ENCODE results near the gene CEP126. TPM values are rescaled to one million over a fixed set of nuclear protein-coding genes. Genes with fewer than 3 reads are reported as not detected.
A peak's percentile ranks its signal among the peaks of the same experiment; 100 is the strongest.

CEP126 gene, protein sequence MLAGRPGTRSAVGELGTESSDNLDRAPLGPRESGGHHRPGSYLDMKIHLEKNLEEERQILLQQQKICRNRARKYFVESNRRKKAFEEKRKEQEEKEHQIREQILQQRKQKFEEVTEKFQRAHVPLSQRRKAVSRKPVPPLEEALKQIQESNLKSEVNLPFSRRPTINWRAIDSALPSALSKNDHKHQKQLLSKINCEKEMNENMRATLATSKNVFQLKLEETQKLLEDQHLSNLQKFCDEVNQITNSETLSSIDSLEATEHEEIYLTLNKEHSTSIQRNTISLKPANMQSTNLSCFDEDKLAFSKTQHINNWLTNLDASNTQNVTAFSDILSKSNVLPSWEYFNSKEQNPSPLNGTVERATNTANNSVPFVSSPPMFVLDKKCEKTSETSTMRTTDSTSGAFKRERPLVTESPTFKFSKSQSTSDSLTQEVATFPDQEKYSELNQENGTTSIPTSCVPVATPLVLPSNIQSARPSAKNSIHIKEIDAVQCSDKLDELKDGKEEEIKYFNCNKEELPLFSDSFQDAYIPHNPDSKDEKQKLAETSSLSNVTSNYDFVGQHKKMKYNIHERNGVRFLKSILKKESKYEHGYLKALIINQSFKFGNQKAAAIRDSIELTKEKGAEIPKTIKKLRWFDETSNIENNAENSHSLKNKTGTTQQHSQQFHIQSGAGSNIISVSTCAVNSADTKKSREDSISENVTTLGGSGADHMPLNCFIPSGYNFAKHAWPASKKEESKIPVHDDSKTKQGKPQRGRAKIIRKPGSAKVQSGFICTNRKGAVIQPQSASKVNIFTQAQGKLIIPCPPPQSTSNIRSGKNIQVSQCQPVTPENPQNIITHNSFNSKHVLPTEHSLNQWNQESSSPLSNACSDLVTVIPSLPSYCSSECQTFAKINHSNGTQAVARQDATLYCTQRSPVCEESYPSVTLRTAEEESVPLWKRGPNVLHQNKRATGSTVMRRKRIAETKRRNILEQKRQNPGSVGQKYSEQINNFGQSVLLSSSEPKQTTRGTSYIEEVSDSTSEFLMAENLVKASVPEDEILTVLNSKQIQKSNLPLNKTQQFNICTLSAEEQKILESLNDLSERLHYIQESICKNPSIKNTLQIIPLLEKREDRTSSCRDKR
- total RNA-seq = 3.8 to 18.0 TPM (median 4.1 TPM) in 3 replicates
- long read RNA-seq, full-length matches to known transcripts = 1 of 4 reads
- long read RNA-seq, partial matches to known transcripts = 0 of 4 reads
- long read RNA-seq, other reads (novel, unspliced or antisense) = 3 of 4 reads

GRCh38 chr11:101914738-101915426 lies at the start of gene CEP126:
Gene CEP126, plus strand, starts transcription at chr11:101915010. Its CDS starts 275 bp downstream, at chr11:101915285.
- peak within 1 kb of the TSS; percentile 92 for H3K4me3 Mint-ChIP-seq (ENCODE audit: unreplicated experiment)
- peak; percentile 77 for TF ChIP-seq CTCF (IDR thresholded peaks at IDR 0.05)
- no peaks in the 10 kb centered on the region for H3K9me3 Mint-ChIP-seq (ENCODE audit: low read depth)
- peak within 1 kb of the TSS; percentile 98 for H3K27ac Mint-ChIP-seq (ENCODE audit: unreplicated experiment)
- DNase-seq (ENCODE audit: low spot score) = peak; percentile 98
- no peaks in the 10 kb centered on the region for H3K27me3 Mint-ChIP-seq (ENCODE audit: low read depth)
- no peaks in the 10 kb centered on the region for H3K36me3 Mint-ChIP-seq (ENCODE audit: low read depth)
- peaks cover 51% of the 10 kb centered on the region for H3K4me1 Mint-ChIP-seq (ENCODE audit: low read depth)

- Mint-ChIP-seq H3K9me3 (ENCODE audit: low read depth) (peaks cover 9% of the 10 kb centered on the region), H3K27me3 (ENCODE audit: low read depth) (no peaks in the 10 kb centered on the region), H3K36me3 (ENCODE audit: low read depth) (peaks cover 3% of the 10 kb centered on the region), H3K4me1 (ENCODE audit: low read depth) (peaks cover 50% of the 10 kb centered on the region), H3K4me3 (ENCODE audit: unreplicated experiment) (no peak overlapping the region), H3K27ac (ENCODE audit: unreplicated experiment) (peak overlapping the region; percentile 13)
- no peak for TF ChIP-seq CTCF (IDR thresholded peaks at IDR 0.05)
- no peak for DNase-seq (ENCODE audit: low spot score)
These were observed 48.0 kb upstream of the CEP126 start for GRCh38 chr11:101866619-101867491.

- Mint-ChIP-seq H3K4me3 (ENCODE audit: unreplicated experiment) (no peak overlapping the region), H3K27me3 (ENCODE audit: low read depth) (no peaks in the 10 kb centered on the region), H3K9me3 (ENCODE audit: low read depth) (peaks cover 9% of the 10 kb centered on the region), H3K4me1 (ENCODE audit: low read depth) (peaks cover 39% of the 10 kb centered on the region), H3K27ac (ENCODE audit: unreplicated experiment) (no peak overlapping the region), H3K36me3 (ENCODE audit: low read depth) (peaks cover 3% of the 10 kb centered on the region)
- DNase-seq (ENCODE audit: low spot score) = no peak
- TF ChIP-seq CTCF (IDR thresholded peaks at IDR 0.05) = no peak
These were observed 46.9 kb upstream of the CEP126 start for GRCh38 chr11:101867951-101868350.

- Mint-ChIP-seq H3K27me3 (ENCODE audit: low read depth) (no peaks in the 10 kb centered on the region), H3K4me3 (ENCODE audit: unreplicated experiment) (no peak overlapping the region), H3K4me1 (ENCODE audit: low read depth) (peaks cover 26% of the 10 kb centered on the region), H3K27ac (ENCODE audit: unreplicated experiment) (no peak overlapping the region), H3K9me3 (ENCODE audit: low read depth) (peaks cover 6% of the 10 kb centered on the region), H3K36me3 (ENCODE audit: low read depth) (no peaks in the 10 kb centered on the region)
- TF ChIP-seq CTCF (IDR thresholded peaks at IDR 0.05) = no peak
- DNase-seq (ENCODE audit: low spot score) = no peak
These were observed 44.3 kb upstream of the CEP126 start for GRCh38 chr11:101870510-101870909.
